Measurements from ENCODE around the gene FAM83E. TPM values are rescaled to one million over a fixed set of nuclear protein-coding genes. Genes with fewer than 3 reads are reported as not detected.

FAM83E gene
- total RNA-seq, 4 donors from 2014 or later: not detected

DNA sequence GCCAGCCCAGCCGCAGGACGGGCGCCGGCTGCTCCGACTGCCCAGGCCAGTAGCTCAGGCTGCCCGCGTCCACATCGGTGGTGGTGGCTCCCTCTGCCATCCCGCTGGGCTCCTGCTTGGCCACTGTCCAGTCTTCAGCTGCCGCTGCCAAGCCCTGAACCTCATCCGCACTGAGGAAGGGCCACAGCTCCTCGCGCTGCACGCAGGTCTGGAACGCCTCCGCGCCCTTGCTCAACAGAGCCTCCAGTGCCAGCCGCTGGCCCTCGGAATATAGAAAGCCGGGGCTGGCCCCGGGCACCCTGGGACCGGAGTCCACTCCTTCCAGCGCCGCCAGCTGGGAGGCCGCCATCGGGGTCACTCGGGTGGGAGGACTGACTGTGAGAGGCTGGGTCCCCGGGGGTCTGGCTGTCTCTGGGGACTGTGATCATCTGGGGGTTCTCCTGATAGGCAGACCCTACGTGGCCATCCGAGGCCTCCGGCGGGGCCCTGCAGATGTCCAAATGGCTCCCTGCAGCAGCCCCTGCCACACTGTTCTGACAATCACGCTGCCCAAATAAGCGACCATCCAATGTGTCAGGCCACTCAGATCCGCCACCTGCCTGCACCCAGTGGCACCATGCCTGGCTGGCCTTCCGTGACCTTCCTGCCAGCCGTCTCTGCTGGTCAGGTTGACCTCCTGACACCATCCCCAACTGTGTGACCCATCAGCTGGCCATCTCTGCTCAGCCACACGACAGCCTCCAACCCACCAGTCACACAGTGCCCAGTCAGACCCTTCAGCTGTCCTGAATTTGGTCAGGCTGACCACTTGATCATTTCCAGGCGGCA is 1.6 kb downstream of the FAM83E start:
- TF ChIP-seq, protein P1, sequence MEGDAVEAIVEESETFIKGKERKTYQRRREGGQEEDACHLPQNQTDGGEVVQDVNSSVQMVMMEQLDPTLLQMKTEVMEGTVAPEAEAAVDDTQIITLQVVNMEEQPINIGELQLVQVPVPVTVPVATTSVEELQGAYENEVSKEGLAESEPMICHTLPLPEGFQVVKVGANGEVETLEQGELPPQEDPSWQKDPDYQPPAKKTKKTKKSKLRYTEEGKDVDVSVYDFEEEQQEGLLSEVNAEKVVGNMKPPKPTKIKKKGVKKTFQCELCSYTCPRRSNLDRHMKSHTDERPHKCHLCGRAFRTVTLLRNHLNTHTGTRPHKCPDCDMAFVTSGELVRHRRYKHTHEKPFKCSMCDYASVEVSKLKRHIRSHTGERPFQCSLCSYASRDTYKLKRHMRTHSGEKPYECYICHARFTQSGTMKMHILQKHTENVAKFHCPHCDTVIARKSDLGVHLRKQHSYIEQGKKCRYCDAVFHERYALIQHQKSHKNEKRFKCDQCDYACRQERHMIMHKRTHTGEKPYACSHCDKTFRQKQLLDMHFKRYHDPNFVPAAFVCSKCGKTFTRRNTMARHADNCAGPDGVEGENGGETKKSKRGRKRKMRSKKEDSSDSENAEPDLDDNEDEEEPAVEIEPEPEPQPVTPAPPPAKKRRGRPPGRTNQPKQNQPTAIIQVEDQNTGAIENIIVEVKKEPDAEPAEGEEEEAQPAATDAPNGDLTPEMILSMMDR (IDR thresholded peaks at IDR 0.05; ENCODE audit: low read depth): no peak

DNA sequence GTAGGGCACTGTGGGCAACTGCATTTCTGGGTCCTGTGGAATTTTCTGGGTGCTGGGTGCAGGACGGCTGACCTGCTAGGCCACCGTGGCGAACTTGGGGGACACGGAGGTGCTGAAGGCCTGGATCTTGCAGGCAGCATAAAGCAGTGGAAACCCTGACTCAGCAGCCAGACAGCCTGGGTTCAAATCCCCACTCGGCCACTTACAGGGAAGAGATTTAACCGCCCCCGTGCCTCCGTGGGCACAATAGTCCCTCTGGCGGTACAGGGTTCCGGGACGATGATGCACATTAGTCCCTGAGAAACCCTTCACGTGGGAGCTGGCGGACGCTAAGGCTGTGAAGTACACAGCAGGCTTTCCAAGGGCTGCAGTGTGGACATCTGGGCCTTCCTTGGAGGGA is 3.0 kb downstream of the FAM83E start:
- TF ChIP-seq, protein P1 (IDR thresholded peaks at IDR 0.05; ENCODE audit: low read depth): no peak

DNA sequence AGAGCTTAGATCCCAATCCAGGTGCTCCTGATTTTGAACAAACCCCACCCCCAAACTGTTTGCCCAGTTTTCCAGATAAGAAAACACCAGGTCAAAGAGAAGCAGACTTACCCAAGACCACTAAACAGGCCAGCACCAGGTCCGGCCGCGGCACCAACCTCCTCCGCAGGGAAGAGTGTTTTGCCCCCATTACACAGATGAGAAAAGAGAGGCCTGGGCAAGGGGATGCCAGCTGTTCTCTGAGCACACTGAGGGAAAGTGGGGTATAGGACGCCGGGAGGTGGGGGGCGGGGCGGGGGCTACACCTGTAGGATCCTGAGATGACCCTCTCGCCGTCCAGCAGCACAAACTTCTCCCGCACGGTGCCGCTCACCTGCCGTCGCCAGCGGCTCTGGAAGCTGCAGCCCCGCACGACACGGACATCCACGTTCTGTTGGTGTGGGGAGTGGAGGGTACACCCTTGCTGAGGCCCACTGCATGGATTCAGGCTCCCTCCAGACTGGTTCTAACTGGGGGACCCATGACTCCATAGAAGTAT is 5.2 kb downstream of the FAM83E start:
- TF ChIP-seq, protein P1 (IDR thresholded peaks at IDR 0.05; ENCODE audit: low read depth): no peak

DNA sequence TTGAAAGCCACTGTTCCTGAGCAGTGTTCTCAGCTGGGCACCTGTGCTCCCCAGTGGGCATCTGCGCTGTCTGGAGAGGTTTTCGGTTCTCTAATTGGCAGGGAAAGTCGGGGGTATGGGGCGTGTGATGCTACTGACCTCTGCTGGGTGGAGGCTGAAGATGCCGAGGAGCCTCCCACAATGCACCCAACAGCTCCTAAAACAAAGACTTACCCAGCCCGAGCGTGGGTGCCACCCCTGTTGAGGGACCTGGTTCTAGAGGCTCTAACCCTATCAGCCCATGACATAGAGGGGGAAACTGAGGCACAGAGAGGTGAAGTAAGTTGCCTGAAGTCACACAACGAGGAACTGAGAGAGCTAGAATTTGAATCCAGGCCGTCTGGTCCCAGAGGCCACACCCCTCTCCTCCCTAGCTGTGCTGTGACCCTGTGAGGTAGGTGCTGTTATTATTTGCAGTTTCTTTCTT is 6.0 kb downstream of the FAM83E start:
- TF ChIP-seq, protein P1 (IDR thresholded peaks at IDR 0.05; ENCODE audit: low read depth): no peak

DNA sequence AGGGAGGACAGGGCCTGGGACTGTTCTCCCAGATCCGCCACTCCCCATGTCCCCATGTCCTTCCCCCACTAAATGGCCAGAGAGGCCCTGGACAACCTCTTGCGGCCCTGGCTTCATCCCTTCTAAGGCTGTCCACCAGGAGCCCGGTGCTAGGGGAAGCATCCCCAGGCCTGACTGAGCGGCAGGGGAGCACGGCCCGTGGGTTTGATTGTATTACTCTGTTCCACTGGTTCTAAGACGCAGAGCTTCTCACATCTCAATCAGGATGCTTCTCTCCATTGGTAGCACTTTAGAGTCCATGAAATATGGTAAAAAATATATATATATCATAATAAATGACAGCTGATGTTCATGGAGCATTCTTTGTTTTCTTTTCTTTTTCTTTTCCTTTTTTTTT is 7.5 kb downstream of the FAM83E start:
- TF ChIP-seq, protein P1 (IDR thresholded peaks at IDR 0.05; ENCODE audit: low read depth): no peak

DNA sequence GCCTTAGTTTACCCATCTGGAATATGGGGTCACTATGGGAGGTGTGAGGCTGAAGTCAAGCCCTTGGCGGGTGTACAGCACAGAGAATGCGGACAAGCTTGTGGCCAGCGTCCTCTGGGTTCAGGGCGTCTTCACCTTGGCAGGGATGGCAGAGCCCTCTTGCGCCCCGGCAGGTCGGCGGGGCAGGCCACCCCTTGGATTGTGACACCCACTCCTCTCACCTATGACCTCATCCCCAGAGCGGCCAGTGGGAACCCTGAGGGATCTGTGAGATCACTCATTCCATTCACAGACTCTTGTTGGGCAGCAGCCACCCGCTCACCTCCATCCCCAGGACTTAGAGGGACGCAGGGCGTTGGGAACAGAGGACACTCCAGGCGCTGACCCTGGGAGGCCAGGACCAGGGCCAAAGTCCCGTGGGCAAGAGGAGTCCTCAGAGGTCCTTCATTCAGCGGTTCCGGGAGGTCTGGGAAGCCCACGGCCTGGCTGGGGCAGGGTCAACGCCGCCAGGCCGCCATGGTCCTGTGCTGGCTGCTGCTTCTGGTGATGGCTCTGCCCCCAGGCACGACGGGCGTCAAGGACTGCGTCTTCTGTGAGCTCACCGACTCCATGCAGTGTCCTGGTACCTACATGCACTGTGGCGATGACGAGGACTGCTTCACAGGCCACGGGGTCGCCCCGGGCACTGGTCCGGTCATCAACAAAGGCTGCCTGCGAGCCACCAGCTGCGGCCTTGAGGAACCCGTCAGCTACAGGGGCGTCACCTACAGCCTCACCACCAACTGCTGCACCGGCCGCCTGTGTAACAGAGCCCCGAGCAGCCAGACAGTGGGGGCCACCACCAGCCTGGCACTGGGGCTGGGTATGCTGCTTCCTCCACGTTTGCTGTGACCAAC is 8.2 kb downstream of the FAM83E start, which contains the start of gene SPACA4:
Gene SPACA4, plus strand, starts transcription at position 280 of the 896 bp plus-strand sequence. Its CDS starts 237 bp downstream, at position 517.
- TF ChIP-seq, protein P1 (IDR thresholded peaks at IDR 0.05; ENCODE audit: low read depth): no peak
